ENCODE data around the gene EIF2B4.

- TF ChIP-seq, protein P1, sequence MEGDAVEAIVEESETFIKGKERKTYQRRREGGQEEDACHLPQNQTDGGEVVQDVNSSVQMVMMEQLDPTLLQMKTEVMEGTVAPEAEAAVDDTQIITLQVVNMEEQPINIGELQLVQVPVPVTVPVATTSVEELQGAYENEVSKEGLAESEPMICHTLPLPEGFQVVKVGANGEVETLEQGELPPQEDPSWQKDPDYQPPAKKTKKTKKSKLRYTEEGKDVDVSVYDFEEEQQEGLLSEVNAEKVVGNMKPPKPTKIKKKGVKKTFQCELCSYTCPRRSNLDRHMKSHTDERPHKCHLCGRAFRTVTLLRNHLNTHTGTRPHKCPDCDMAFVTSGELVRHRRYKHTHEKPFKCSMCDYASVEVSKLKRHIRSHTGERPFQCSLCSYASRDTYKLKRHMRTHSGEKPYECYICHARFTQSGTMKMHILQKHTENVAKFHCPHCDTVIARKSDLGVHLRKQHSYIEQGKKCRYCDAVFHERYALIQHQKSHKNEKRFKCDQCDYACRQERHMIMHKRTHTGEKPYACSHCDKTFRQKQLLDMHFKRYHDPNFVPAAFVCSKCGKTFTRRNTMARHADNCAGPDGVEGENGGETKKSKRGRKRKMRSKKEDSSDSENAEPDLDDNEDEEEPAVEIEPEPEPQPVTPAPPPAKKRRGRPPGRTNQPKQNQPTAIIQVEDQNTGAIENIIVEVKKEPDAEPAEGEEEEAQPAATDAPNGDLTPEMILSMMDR (tag by site-specific recombination; IDR thresholded peaks at IDR 0.05), result no peak
- TF ChIP-seq ZNF335 (tag by site-specific recombination; conservative IDR thresholded peaks at IDR 0.05), result peak; percentile 36; the same call in 1 of the 2 replicates
- no peak for TF ChIP-seq TCF7L2 (IDR thresholded peaks at IDR 0.05; ENCODE audit: borderline replicate concordance, low read depth, low read length)
- TF ChIP-seq, protein P2, sequence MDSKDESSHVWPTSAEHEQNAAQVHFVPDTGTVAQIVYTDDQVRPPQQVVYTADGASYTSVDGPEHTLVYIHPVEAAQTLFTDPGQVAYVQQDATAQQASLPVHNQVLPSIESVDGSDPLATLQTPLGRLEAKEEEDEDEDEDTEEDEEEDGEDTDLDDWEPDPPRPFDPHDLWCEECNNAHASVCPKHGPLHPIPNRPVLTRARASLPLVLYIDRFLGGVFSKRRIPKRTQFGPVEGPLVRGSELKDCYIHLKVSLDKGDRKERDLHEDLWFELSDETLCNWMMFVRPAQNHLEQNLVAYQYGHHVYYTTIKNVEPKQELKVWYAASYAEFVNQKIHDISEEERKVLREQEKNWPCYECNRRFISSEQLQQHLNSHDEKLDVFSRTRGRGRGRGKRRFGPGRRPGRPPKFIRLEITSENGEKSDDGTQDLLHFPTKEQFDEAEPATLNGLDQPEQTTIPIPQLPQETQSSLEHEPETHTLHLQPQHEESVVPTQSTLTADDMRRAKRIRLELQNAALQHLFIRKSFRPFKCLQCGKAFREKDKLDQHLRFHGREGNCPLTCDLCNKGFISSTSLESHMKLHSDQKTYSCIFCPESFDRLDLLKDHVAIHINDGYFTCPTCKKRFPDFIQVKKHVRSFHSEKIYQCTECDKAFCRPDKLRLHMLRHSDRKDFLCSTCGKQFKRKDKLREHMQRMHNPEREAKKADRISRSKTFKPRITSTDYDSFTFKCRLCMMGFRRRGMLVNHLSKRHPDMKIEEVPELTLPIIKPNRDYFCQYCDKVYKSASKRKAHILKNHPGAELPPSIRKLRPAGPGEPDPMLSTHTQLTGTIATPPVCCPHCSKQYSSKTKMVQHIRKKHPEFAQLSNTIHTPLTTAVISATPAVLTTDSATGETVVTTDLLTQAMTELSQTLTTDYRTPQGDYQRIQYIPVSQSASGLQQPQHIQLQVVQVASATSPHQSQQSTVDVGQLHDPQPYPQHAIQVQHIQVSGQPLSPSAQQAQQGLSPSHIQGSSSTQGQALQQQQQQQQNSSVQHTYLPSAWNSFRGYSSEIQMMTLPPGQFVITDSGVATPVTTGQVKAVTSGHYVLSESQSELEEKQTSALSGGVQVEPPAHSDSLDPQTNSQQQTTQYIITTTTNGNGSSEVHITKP (tag by site-specific recombination; IDR thresholded peaks at IDR 0.05), result no peak
- TF ChIP-seq, protein P3, sequence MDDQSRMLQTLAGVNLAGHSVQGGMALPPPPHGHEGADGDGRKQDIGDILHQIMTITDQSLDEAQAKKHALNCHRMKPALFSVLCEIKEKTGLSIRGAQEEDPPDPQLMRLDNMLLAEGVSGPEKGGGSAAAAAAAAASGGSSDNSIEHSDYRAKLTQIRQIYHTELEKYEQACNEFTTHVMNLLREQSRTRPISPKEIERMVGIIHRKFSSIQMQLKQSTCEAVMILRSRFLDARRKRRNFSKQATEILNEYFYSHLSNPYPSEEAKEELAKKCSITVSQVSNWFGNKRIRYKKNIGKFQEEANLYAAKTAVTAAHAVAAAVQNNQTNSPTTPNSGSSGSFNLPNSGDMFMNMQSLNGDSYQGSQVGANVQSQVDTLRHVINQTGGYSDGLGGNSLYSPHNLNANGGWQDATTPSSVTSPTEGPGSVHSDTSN (CRISPR knock-in tag; IDR thresholded peaks at IDR 0.05), result no peak
- no peak for TF ChIP-seq YY1 (tag by site-specific recombination; IDR thresholded peaks at IDR 0.05)
- no peak for TF ChIP-seq ZFP69B (tag by site-specific recombination; IDR thresholded peaks at IDR 0.05)
- TF ChIP-seq ZNF24 (tag by site-specific recombination; IDR thresholded peaks at IDR 0.05), result no peak
- no peak for TF ChIP-seq ZNF174 (tag by site-specific recombination; IDR thresholded peaks at IDR 0.05)
- no peak for TF ChIP-seq MEIS1 (CRISPR knock-in tag; IDR thresholded peaks at IDR 0.05; ENCODE audit: borderline replicate concordance)
These were observed 47.8 kb downstream of the EIF2B4 start for GRCh38 chr2:27322301-27322765.

All from HEK293 (cell line).